LNCAP (cell line): ENCODE measurements around the gene MARCKSL1.

Experiments used
- CTCF ChIP-seq: fragments of 450-650 bp; IDR thresholded peaks from 2 replicates; pipeline ENCODE4 v1.5.1; 2017; ENCODE audit warnings: mild to moderate bottlenecking

Gene MARCKSL1

GRCh38 chr1:32327204-32327603 is 8.8 kb downstream of the MARCKSL1 start:
- TF ChIP-seq CTCF = no peak

- no peak for TF ChIP-seq CTCF
These were observed 14.2 kb downstream of the MARCKSL1 start for GRCh38 chr1:32321712-32322291.

GRCh38 chr1:32318127-32318869 is 17.7 kb downstream of the MARCKSL1 start:
- TF ChIP-seq CTCF = no peak

- no peak for TF ChIP-seq CTCF
These were observed 19.1 kb downstream of the MARCKSL1 start for GRCh38 chr1:32316903-32317277.

GRCh38 chr1:32311709-32312393 is 24.2 kb downstream of the MARCKSL1 start:
- TF ChIP-seq CTCF = no peak

- TF ChIP-seq CTCF = no peak
These were observed 26.1 kb downstream of the MARCKSL1 start for GRCh38 chr1:32309960-32310359.

GRCh38 chr1:32307324-32307723 is 28.7 kb downstream of the MARCKSL1 start:
- no peak for TF ChIP-seq CTCF
